Measurements from ENCODE around the gene SLC40A1.

SLC40A1 gene

DNA sequence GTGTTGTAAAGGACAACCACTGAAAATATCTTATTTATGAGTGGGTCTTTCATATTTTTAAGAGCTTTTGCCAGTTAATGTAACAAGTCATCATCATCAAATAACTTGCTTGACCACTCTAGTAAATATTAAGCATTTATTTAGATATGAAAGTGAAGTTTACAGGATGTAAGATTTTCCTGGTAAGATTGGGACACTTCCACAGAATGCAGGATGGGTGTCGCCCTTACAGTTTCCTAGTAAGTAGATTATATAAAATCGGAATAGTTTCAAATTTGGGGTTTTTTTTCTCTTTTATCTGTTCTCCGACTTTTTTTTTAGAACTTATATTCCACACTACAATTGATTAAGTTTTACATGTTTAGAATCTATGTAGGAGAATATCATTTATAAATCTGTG lies 14.8 kb upstream of the SLC40A1 start:
- no peak for DNase-seq

GRCh38 chr2:189594305-189594704 lies 13.7 kb upstream of the SLC40A1 start:
- DNase-seq, result no peak

DNA sequence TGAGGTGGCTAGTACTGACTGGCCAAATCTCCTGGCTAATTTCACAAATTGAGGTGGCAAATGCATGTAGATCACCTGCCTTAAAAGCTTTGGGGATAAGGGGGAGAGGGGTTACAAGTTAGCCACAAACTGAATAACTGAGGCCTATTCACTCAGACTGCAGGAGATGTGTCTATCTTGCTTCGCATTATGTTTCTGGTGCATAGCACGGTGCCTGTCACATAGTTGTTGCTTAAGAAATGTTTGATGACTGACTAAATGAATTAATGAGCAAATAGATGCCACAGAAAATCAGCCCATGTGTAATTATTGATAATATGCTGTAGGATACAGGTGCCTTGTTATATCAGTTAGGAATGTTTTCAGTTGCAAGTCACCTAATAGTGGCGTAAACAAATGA lies 12.5 kb upstream of the SLC40A1 start:
- no peak for DNase-seq

DNA sequence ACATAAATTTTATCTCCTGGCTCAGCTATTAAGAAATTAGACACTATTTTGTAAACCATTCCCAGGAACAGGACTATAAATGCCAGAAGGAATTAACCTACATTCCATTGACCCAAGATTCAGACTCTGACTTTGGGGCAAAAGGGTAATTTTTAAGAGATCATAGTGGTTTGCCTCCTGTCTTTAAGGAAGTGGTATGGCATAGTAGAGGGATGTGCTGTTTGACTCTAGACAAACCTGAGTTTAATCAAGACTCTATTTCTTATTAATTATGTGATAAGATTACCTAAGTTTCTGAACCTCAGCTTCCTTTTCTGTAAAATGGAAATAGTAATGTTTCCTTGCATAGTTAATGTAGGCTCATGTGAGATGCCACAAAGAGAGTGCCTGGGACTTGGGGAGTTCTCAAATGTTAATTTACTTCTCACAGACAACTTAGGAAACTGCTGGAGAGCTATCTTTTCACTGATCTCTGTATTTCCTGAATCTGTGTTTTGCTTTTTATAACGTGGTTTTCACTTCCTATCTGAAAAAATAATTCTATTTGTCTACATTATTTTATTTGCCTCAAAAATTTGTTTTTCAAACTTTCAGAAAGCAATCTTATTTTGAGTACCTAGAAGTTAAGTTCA lies 11.9 kb upstream of the SLC40A1 start:
- no peak for DNase-seq

GRCh38 chr2:189587780-189588179 lies 7.2 kb upstream of the SLC40A1 start:
- no peak for DNase-seq

GRCh38 chr2:189585226-189585756 lies 4.7 kb upstream of the SLC40A1 start:
- no peak for DNase-seq

- DNase-seq, result no peak
Observed at GRCh38 chr2:189584686-189585085, 4.1 kb upstream of the SLC40A1 start.

GRCh38 chr2:189583227-189584198 lies 2.9 kb upstream of the SLC40A1 start:
- DNase-seq, result no peak

- no peak for DNase-seq
Observed at GRCh38 chr2:189582809-189583192, 2.2 kb upstream of the SLC40A1 start.

- no peak for DNase-seq
Observed at GRCh38 chr2:189582140-189582808, 1.7 kb upstream of the SLC40A1 start.

DNA sequence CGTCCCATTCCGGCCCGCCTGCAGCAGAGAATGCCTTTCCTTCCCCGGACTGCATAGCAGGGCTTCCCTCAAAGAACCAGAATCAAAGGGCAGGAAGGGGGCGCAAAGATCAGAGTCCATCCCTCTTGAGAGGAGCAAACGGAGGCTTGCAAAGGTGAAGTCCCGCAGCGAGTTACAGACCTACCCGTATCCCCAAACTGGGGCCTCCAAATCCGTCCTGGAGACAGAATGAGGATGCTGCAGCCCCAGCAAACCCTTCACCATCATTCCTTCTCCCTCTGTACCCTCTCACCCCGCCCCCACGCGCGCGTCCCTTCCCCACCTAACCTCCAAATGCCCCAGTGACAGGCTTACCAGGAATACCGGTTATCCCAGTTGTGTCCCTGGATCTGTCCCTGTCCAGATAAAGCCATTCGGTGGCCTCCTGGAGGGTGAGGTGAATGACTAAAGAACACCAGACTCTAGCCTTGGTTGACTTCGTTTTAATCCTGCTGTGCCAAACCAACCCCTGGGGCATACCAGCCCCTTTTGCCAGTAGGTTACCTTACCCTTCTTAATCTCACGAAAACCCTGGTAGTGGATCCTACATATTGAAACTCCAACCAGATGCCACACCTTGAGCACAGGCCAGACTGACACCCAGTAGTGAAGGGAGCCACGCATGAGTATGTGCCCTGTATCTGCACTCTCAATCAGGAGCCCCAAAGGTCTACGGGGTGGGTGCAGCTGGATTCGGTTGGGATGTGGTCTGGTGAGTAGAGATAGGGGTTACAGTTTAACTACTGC lies 961 bp upstream of the SLC40A1 start:
- no peak for DNase-seq

- no peak for DNase-seq
Observed at GRCh38 chr2:189580241-189580651, 340 bp downstream of the SLC40A1 start.

- no peak for DNase-seq
Observed at GRCh38 chr2:189579585-189580186, 900 bp downstream of the SLC40A1 start.

GRCh38 chr2:189578272-189578950 lies 2.2 kb downstream of the SLC40A1 start:
- DNase-seq, result no peak

DNA sequence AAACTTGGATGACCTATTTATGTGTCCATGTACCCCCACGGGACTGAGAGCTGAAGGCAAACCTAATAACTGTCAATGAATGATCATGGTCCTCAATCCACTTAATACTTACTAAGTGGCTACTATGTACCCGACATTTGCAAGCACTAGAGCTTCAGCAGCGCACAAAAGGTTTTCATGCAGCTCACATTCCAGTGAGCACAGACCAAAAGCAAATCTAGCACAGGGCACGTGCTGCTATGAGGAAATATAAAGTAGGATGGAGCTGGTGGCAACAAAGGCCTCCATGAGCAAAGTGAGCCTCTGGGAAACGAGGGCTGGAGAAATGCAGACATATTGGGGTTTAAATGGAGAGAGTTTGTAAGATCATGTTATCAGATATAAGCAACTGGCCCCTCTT lies 3.5 kb downstream of the SLC40A1 start:
- no peak for DNase-seq

- no peak for DNase-seq
Observed at GRCh38 chr2:189576396-189576795, 4.2 kb downstream of the SLC40A1 start.

GRCh38 chr2:189574793-189575475 lies 5.7 kb downstream of the SLC40A1 start:
- DNase-seq, result no peak

- no peak for DNase-seq
Observed at GRCh38 chr2:189570570-189571031, 10.0 kb downstream of the SLC40A1 start.

DNA sequence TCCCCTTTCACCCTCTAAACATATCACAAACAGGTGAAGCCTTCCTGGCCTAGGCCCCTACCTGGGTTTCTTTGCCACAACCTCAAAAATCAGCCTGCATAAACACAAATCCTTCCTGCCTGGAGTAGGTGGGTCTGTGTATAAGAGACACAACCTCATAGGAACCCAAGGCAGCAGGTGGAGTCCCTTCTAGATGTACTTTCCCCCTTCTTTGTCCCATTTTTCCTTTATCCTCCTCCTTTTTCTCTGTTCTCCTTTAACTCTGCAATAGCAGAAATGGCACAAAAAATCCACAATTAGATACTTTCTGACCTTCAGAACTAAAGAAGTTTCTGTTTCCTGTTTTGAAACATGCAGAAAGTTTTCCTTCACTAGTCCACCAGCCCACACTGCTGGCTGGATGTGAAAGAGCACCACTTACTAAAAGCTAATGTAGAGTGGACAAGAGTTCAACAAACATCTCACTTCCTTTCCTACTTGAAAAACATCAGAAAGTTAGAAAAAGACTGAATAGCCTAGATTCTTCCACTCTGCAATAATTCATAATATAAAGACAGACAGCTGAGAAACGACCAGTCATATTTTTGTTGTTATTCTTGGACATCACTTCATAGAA lies 11.2 kb downstream of the SLC40A1 start:
- no peak for DNase-seq

DNA sequence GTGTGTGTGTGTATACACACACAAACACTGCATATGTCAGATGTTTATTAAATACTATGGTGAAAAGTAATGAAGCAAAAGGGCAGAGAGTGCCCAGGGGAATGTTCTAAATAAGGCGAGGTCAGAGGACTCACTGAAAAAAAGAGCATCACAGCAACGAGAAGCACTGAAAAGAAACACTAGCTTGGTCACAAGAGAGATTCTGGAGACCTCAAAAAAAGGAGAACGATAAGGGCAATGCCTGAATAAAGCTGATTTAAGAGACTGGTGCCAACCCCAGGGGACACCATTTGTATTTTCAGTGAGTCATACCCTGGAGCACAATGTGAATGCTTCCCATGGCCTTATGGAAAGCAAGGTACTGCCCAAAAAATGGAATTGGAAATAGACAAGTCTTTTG lies 14.5 kb downstream of the SLC40A1 start:
- no peak for DNase-seq

All from NCI-H774 (cell line).